ENCODE measurements around the gene COX7A1.
"Not testable (repeated sequence)": the region's sequence is repeated elsewhere in the genome, so short reads cannot be mapped to it uniquely, and the experiment has no call there.

The COX7A1 gene

GRCh38 chr19:36142046-36142445 lies 10.2 kb downstream of the COX7A1 start:
- no peak for DNase-seq (ENCODE audit: low read depth, low spot score)

DNA sequence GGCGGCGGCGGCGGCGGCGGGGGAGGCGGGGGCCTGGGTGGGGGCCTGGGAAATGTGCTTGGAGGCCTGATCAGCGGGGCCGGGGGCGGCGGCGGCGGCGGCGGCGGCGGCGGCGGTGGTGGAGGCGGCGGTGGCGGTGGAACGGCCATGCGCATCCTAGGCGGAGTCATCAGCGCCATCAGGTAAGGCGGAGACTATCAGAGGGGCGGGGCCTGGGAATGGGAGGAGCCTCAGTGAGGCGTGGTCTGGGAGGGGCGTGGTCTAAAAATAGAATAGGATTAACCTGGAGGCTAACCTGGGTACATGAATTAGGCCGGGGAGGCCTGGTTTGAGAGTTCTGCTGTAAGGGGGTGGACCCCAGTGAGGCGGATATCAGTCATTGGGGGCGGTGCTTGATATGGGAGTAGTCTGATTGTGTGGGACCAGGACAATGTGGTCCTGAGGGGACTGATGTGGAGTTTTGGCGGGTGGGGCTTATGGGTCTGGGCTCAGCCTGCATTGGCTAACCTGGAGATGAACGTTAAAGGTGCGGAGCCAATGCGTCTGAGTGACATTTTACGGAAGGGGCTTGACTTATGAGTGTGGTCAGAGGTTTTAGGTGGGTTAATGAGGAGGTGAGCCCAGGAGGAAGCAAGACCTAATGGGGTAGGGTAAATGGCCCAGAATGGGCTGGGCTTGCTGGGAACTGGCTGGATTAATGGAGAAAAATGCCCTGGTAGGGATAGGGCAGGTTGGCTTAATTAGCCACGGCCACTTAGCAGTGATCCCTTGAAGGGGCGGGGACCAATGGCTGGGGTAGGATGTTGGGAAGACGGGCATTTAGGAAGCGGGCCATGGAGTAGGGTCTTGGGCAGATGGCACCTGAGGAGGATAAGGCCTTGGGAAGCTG lies 11.0 kb downstream of the COX7A1 start:
- peak; percentile 96 for DNase-seq (ENCODE audit: low read depth, low spot score)

- DNase-seq (ENCODE audit: low read depth, low spot score) = peak; percentile 72
These were observed 11.8 kb downstream of the COX7A1 start for GRCh38 chr19:36140304-36141038.

- DNase-seq (ENCODE audit: low read depth, low spot score) = peak; percentile 98
These were observed 12.6 kb downstream of the COX7A1 start, which contains the start of gene CAPNS1 for GRCh38 chr19:36139473-36140303. Gene CAPNS1, plus strand, starts transcription at chr19:36140066. Its CDS starts 946 bp downstream, at chr19:36141012.

- DNase-seq (ENCODE audit: low read depth, low spot score) = no peak
These were observed 13.2 kb downstream of the COX7A1 start for GRCh38 chr19:36139120-36139472.

DNA sequence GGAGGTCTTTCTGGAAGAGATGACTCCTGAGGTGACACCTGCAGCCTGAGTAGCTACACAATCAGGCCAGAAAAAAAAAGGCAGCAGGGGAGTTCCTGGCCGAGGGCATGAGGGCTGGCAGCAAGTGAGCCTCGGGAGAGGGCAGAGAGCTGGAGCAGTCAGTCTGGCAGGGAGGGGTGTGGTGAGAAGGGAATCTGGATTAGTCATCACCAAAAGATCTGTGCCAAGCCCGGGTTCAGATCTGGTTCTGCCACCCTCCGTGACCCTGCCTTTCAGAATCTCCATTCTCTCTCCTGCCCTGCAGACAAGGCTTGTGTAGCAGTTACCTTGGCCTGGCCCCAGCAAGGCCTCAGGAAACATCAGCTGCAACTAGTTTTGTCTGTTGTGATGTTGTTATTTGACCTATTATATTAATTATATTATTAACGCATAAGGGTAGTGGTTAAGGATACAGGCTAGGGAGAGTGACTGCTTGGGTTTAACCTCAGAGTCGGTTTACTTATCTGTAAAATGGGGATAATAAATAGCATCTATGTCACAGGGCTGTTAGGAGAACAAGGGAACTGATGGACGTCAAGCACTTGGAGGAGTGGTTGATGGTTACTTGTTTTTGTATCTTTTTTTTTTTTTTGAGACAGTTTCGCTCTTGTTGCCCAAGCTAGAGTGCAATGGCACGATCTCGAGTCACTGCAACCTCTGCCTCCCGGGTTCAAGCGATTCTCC lies 15.1 kb downstream of the COX7A1 start:
- peak; percentile 33 for DNase-seq (ENCODE audit: low read depth, low spot score)

- not testable (repeated sequence) for DNase-seq (ENCODE audit: low read depth, low spot score)
These were observed 17.4 kb downstream of the COX7A1 start for GRCh38 chr19:36134867-36135266.

- not testable (repeated sequence) for DNase-seq (ENCODE audit: low read depth, low spot score)
These were observed 21.0 kb downstream of the COX7A1 start for GRCh38 chr19:36131221-36131620.

- DNase-seq (ENCODE audit: low read depth, low spot score) = no peak
These were observed 23.9 kb downstream of the COX7A1 start for GRCh38 chr19:36128392-36128736.

GRCh38 chr19:36125557-36125956 lies 26.7 kb downstream of the COX7A1 start:
- DNase-seq (ENCODE audit: low read depth, low spot score) = no peak

- no peak for DNase-seq (ENCODE audit: low read depth, low spot score)
These were observed 30.6 kb downstream of the COX7A1 start for GRCh38 chr19:36121486-36122124.

DNA sequence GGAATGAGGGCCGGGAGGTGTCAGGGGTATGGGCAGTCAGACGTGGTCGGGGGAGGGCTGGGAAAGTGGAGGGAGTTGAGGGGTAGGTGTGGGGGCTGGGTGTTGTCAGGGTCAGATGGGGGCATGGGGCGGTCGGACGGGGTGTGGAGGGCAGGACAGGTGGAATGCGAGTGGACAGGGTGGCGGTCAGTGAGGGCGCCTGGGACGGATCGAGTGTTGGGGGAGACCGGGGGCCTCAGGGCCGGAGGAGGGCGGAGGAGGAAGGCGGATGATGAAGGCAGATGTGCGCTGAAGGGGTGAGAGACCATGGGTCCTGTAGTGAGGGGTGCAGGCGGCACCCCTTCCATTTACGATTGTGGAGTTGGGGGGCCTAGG lies 31.3 kb downstream of the COX7A1 start:
- no peak for DNase-seq (ENCODE audit: low read depth, low spot score)

DNA sequence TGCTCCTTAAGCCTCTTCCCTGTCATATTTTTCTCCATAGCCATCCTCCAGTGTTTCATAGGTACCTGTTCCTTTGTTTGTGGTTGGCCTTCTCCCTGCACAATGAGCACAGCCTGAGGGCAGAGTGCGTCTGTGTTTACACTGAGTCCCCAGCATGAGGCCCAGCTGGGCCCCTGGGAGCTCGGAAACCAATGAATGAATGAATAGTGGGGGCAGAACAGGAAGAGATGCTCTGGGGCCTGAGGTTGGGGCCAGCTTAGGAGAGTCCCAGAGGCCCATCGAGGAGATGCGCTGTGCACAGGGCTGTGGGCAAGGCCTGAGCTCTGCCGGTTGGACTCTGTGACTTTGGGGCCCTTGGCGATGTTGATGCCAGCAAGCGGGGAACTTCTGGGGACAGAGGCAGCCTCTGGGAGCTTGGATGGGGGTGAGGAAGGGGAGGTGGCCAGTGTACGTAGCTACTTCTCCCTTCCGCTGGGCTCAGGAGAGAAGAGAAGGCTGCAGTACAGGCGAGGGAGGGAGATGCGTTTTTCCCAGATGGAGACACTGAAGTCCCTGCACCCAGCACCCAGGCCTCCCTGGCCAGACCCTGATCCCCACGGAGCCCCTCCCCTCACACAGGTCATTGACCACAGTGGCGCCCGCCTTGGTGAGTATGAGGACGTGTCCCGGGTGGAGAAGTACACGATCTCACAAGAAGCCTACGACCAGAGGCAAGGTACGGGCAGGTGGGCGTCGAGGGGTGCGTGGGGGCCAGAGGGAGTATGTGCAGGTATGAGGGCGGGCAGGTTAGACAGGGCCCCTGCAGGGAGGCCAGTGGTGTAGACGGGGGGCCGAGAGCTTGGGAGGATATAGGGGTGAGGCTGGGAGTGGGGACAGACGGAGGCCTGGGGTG lies 31.9 kb downstream of the COX7A1 start:
- peak; percentile 77 for DNase-seq (ENCODE audit: low read depth, low spot score)

DNA sequence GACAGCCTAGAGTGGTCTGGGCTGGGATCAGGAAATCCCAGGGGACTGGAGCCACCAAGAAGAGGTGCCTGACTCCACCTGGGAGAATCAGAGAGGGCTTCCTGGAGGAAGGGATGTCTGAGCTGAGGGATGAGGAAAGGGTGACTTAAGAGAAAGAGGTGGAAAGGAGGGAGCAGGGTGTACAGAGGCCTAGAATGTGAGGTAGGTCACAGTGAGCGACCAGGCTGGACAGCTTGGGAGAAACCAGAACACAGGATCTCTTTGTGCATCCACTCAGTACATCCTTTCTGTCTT lies 36.0 kb downstream of the COX7A1 start:
- no peak for DNase-seq (ENCODE audit: low read depth, low spot score)

DNA sequence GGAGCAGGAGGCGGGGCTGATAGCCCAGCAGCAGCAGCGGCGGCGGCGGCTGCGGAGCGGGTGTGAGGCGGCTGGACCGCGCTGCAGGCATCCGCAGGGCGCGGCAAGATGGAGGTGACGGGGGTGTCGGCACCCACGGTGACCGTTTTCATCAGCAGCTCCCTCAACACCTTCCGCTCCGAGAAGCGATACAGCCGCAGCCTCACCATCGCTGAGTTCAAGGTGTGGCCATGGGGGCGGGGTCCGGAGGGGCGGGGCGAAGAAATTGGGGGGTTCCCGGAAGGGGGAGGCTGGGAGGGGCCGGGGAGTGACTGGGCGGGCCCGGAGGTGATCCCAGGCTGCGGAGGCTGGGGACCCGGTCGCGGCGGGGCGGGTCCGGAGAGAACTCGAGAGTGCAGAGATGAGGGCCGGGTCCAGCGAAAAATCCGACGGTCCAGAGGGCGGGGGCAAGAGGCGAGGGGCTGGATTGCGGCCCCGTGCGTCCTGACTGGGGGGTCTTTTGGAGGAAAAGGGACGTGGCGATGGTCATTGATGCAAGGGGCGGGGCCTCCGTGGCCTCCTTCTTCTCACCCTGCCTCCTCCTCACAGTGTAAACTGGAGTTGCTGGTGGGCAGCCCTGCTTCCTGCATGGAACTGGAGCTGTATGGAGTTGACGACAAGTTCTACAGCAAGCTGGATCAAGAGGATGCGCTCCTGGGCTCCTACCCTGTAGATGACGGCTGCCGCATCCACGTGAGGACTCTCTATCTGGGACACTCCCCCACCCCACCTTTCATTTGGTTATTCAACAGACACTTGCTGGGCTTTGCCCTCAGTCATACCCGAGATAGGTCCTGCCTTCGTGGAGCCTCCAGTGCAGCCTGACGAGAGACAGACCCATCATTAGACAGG lies 36.5 kb downstream of the COX7A1 start, which contains the start of gene TBCB:
Gene TBCB, plus strand, starts transcription at position 16 of the 891 bp plus-strand sequence. Its CDS starts 93 bp downstream, at position 109.
- DNase-seq (ENCODE audit: low read depth, low spot score) = peak; percentile 53

DNA sequence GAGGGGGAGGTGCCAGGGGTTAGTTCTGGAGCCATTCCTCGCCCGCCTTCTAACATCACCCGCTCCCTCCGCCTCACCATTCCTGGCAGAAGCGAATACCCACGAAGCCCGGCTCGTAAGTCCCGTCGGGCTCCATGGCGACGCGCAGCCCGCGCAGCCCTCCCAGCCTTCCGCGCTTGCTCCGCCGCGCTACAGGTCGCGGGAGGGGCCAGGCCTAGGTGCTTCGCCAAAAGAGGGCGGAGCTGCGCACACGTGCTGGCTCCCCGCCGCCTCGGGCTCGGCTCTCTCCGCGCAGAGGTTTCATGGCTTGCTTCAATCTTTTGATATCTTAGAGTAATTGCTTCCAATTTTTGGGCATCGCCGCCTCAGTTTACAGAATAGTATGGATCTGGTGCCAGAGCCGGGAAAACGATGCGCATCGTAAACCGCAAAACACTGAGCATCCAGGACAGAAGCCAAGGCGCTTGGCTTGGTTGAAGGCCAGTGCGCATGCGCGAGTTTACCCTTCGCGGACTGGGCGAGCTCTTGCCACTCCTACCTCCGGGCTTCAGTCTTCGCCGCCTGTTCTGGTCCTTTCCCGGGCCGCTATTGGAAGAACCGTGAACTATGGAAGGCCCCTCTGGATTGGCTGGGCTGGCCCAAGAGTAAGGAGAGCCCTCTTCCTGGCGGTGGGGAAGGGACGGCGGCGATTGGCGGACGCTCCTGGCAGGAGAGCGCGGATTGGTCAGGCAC lies 37.4 kb downstream of the COX7A1 start, which contains the start of gene POLR2I:
Gene POLR2I, minus strand, starts transcription at position 155 of the 732 bp plus-strand sequence. Its CDS starts 19 bp downstream, at position 136.
- peak; percentile 100 for DNase-seq (ENCODE audit: low read depth, low spot score)

- DNase-seq (ENCODE audit: low read depth, low spot score) = peak; percentile 40
These were observed 38.1 kb downstream of the COX7A1 start for GRCh38 chr19:36113894-36114720.
